Measurements from ENCODE around the gene PRELP.

DNA sequence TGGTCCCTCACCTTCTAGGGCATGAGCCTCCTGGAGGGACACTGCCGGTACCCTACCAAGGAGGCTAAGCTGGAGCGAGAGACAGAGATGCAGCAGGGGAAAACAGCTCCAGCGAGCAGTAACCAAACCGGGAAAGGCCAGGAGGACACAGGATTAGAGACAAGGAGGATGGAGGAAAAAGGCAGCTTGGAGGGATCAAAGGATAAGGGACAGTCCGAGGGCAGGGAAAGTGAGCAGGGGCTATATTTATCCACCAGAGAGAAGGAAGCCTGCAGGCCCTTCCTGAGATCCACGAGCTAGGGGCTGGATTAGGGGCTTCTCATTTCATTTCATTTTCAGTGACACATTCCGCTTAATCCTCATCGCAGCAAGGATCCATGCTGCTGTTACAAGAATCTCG, 33.8 kb upstream of the PRELP start:
- no peak for TF ChIP-seq TCF12 (IDR thresholded peaks at IDR 0.05; ENCODE audit: low read depth, low read length)
- no peak for TF ChIP-seq POLR2A (IDR thresholded peaks at IDR 0.05; ENCODE audit: control extremely low read depth in 1 of 2, low read depth in 2 of 2, low read length in 2 of 2)
- no peak for TF ChIP-seq YY1 (IDR thresholded peaks at IDR 0.05; ENCODE audit: low read depth, low read length)
- TF ChIP-seq, protein P1, sequence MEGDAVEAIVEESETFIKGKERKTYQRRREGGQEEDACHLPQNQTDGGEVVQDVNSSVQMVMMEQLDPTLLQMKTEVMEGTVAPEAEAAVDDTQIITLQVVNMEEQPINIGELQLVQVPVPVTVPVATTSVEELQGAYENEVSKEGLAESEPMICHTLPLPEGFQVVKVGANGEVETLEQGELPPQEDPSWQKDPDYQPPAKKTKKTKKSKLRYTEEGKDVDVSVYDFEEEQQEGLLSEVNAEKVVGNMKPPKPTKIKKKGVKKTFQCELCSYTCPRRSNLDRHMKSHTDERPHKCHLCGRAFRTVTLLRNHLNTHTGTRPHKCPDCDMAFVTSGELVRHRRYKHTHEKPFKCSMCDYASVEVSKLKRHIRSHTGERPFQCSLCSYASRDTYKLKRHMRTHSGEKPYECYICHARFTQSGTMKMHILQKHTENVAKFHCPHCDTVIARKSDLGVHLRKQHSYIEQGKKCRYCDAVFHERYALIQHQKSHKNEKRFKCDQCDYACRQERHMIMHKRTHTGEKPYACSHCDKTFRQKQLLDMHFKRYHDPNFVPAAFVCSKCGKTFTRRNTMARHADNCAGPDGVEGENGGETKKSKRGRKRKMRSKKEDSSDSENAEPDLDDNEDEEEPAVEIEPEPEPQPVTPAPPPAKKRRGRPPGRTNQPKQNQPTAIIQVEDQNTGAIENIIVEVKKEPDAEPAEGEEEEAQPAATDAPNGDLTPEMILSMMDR (IDR thresholded peaks at IDR 0.05; ENCODE audit: control extremely low read depth in 1 of 3, insufficient read depth in 1 of 3, low read depth in 1 of 3, low read length in 3 of 3): no peak
- TF ChIP-seq EGR1 (IDR thresholded peaks at IDR 0.05; ENCODE audit: borderline replicate concordance, low read depth, low read length): no peak
- no peak for TF ChIP-seq TEAD4 (IDR thresholded peaks at IDR 0.05; ENCODE audit: low read depth, low read length)
- TF ChIP-seq CHD2 (IDR thresholded peaks at IDR 0.05; ENCODE audit: low read length): no peak
- no peak for TF ChIP-seq TAF1 (IDR thresholded peaks at IDR 0.05; ENCODE audit: low read depth, low read length)
- no peak for TF ChIP-seq RFX5 (IDR thresholded peaks at IDR 0.05; ENCODE audit: borderline replicate concordance, low read depth, low read length)
- no peak for TF ChIP-seq RAD21 (IDR thresholded peaks at IDR 0.05 in 1 of 2, conservative IDR thresholded peaks at IDR 0.05 in 1 of 2; ENCODE audit: low read depth in 2 of 2, low read length in 2 of 2)
